Left lung (tissue), 10 donors: ENCODE measurements around the gene AMIGO2. TPM values are rescaled to one million over a fixed set of nuclear protein-coding genes. Genes with fewer than 3 reads are reported as not detected.

Experiments
- ATAC-seq: fragments of 200-7000 bp; cut with Tn5 transposase; one replicate; pipeline ENCODE4 v1.9.1; 2020; ENCODE audit warnings: moderate library complexity
- DNase-seq, 4 donors: peaks; one replicate each; pipeline ENCODE4 v3.0.0-alpha.2; 2013 to 2020
- H3K27ac ChIP-seq, 2 donors: fragments of 200-600 bp; sonication (generic) in 1 of 2; one replicate each; pipeline versions ENCODE4 v1.5.0 to v1.8.0; 2020 to 2021
- H3K27me3 ChIP-seq, 2 donors: fragments of 200-600 bp; sonication (generic) in 1 of 2; one replicate each; pipeline versions ENCODE4 v1.5.0 to v1.8.0; 2020 to 2021
- H3K36me3 ChIP-seq, 2 donors: fragments of 200-600 bp; sonication (generic) in 1 of 2; one replicate each; pipeline versions ENCODE4 v1.5.0 to v1.8.0; 2020 to 2021
- H3K4me1 ChIP-seq, 2 donors: fragments of 200-600 bp; one replicate each; pipeline ENCODE4 v1.8.0; 2021
- H3K4me3 ChIP-seq, 2 donors: fragments of 200-600 bp; sonication (generic) in 1 of 2; one replicate each; pipeline versions ENCODE4 v1.5.0 to v1.8.0; 2020 to 2021; ENCODE audit warnings: mild to moderate bottlenecking in 1 of 2
- H3K9me3 ChIP-seq, 2 donors: fragments of 200-600 bp; sonication (generic) in 1 of 2; one replicate each; pipeline versions ENCODE4 v1.5.0 to v1.8.0; 2020 to 2021
- CTCF ChIP-seq, 2 donors: fragments of 200-600 bp; sonication (generic) in 1 of 2; IDR thresholded peaks; one replicate each; pipeline versions ENCODE4 v1.5.0 to v1.8.0; 2021; ENCODE audit warnings: antibody characterized with exemption in 2 of 2
- intact Hi-C, 2 donors: fragments of 100-400 bp; cut with DNase I; formaldehyde crosslinking; loops; one replicate each; pipeline versions ENCODE4 v1.11.2 to v1.14.2; 2022
- polyA plus RNA-seq, 6 donors: library from polyadenylated mRNA; unstranded; fragments of 120-200 nt; gene quantifications; one replicate each; pipeline ENCODE4 v1.2.1, GENCODE V29; 2013; ENCODE audit not compliant: insufficient read length in 6 of 6
- total RNA-seq, 2 donors: library from RNA; stranded (reverse); fragmentation: NEBNext Ultra II Directional; extraction: Animal tissue kit (Norgen Biotek cat#: 25700); gene quantifications; one replicate each; pipeline ENCODE4 v1.2.1, GENCODE V29; 2021
- donor health status: DM: no; HTN: yes; CAD: no.
- donor health status: DM: no; HTN: no; CAD: no.

The AMIGO2 gene
- total and polyA plus RNA-seq, 8 donors = 2.4 to 17.6 (median 3.1) TPM

DNA sequence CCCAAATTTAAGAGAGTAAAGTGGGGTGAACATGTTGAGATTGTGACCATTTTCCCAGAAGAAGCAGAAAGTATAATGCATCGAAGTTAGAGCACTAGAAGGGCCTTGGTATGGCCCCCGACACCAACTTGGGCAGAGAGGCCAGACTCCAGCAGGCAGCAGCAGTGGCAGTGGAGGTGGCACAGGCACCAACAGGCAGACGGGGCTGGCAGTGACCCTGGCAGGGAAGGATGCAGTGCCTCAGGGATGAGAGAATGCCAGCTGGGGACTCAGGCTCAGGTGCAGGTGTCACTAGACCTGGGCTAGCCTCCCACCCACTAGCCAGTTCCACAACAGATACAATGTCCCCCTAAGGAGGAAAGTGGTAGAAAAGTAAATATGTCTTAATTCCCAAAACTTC is 27.7 kb upstream of the AMIGO2 start:
- ATAC-seq (no peak), DNase-seq (no peak)
- no peaks in the 10 kb centered on the region for H3K9me3 ChIP-seq
- intact Hi-C loops = no loop called here
- no peaks in the 10 kb centered on the region for H3K27me3 ChIP-seq
- no peak overlapping the region for H3K27ac ChIP-seq
- no peak for TF ChIP-seq CTCF (IDR thresholded peaks at IDR 0.05)
- no peaks in the 10 kb centered on the region for H3K4me1 ChIP-seq
- no peak overlapping the region for H3K4me3 ChIP-seq
- no peaks in the 10 kb centered on the region for H3K36me3 ChIP-seq

GRCh38 chr12:47105914-47106674 is 26.3 kb upstream of the AMIGO2 start:
- Histone ChIP-seq H3K27me3 (no peaks in the 10 kb centered on the region), H3K36me3 (no peaks in the 10 kb centered on the region), H3K4me1 (no peaks in the 10 kb centered on the region), H3K27ac (no peak overlapping the region), H3K9me3 (no peaks in the 10 kb centered on the region), H3K4me3 (no peak overlapping the region)
- DNase-seq (no peak), ATAC-seq (peak; percentile 61)
- TF ChIP-seq CTCF (IDR thresholded peaks at IDR 0.05) = no peak
- intact Hi-C loops = no loop called here

DNA sequence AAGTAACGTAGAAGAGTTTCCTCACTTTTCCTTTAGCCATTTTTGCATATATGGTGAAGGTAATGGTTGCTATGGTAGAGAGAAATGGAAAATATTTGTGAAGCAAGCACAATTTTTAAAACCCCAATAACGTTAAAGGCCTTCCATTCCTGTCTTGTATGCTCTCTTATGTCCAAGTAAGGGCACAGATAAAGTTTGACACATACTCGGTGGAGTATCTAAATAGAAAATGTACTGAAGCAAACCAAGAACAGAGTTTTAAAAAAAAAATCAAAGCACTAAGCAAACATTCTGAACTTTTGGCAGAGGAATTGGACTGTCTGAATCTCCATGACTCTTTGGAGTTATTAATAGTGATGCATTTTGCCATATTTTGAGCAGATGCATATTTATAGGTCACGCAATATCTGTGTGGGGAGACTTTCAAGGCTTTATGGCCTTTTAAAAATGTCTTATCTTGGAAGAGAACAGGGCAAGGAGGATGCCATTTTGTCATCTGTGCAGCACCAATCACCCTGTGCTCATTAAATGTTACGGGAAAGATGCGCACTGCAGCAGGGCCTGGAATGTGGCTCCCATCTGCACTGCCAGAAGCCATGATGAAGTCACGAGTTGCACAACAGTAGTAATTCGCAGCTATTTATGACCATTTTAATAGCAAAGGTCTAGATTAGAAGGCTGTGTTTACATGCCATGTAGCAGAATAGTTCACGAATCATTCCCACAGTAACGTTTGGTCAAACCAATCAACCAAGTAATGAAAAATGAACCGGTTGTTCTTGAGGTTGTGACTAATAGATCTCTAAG is 23.3 kb upstream of the AMIGO2 start:
- H3K9me3 ChIP-seq = no peaks in the 10 kb centered on the region
- intact Hi-C loops = no loop called here
- H3K27me3 ChIP-seq = no peaks in the 10 kb centered on the region
- ATAC-seq = peak; percentile 18
- H3K4me1 ChIP-seq = no peaks in the 10 kb centered on the region
- H3K36me3 ChIP-seq = no peaks in the 10 kb centered on the region
- H3K4me3 ChIP-seq = no peak overlapping the region
- no peak overlapping the region for H3K27ac ChIP-seq
- TF ChIP-seq CTCF (IDR thresholded peaks at IDR 0.05) = no peak
- DNase-seq = peak in 2 of 4 donors; percentile 33 to 35

- Histone ChIP-seq H3K9me3 (no peaks in the 10 kb centered on the region), H3K4me1 (peaks cover 0 to 3% of the 10 kb centered on the region in 2 donors), H3K27me3 (no peaks in the 10 kb centered on the region), H3K36me3 (no peaks in the 10 kb centered on the region), H3K27ac (no peak overlapping the region), H3K4me3 (no peak overlapping the region)
- no peak for DNase-seq
- intact Hi-C loops = no loop called here
- no peak for ATAC-seq
- TF ChIP-seq CTCF (IDR thresholded peaks at IDR 0.05) = no peak
Observed at GRCh38 chr12:47102406-47102805, 22.6 kb upstream of the AMIGO2 start.

GRCh38 chr12:47100160-47100559 is 20.4 kb upstream of the AMIGO2 start:
- no peak overlapping the region for H3K4me3 ChIP-seq
- no peaks in the 10 kb centered on the region for H3K9me3 ChIP-seq
- no peak overlapping the region for H3K27ac ChIP-seq
- DNase-seq (no peak), ATAC-seq (no peak)
- TF ChIP-seq CTCF (IDR thresholded peaks at IDR 0.05) = no peak
- intact Hi-C loops = no loop called here
- H3K36me3 ChIP-seq = no peaks in the 10 kb centered on the region
- H3K27me3 ChIP-seq = no peaks in the 10 kb centered on the region
- peaks cover 2 to 15% of the 10 kb centered on the region in 2 donors for H3K4me1 ChIP-seq
